Neural cell (in vitro differentiated cells): Measurements from ENCODE around the gene PRDM2.

Experiments used
- CTCF ChIP-seq: fragments of 450-650 bp; IDR thresholded peaks from 2 replicates; pipeline ENCODE4 v1.5.1; 2014; ENCODE audit warnings: antibody characterized with exemption, mild to moderate bottlenecking, moderate library complexity; ENCODE audit not compliant: poor library complexity, severe bottlenecking
- POLR2AphosphoS5 ChIP-seq: IDR thresholded peaks from 2 replicates; pipeline ENCODE4 v1.6.1; 2012
- REST ChIP-seq: IDR thresholded peaks from 2 replicates; pipeline ENCODE4 v1.6.1; 2012; ENCODE audit warnings: borderline replicate concordance

- TF ChIP-seq CTCF (no peak), POLR2AphosphoS5 (no peak), REST (no peak)
Observed at GRCh38 chr1:13826591-13826990, 126.6 kb downstream of the PRDM2 start.
